Hematopoietic multipotent progenitor cell (in vitro differentiated cells): ENCODE measurements around the gene GNB1L. TPM values are rescaled to one million over a fixed set of nuclear protein-coding genes. Genes with fewer than 3 reads are reported as not detected.

Experiments used
- DNase-seq, 3 donors: peaks; one replicate each; pipeline ENCODE4 v3.0.0-alpha.2; 2011 to 2015; ENCODE audit warnings: low read depth in 2 of 3, low spot score in 2 of 3
- total RNA-seq: library from RNA; depleted of rRNA; stranded (reverse); fragments of >200 nt; gene quantifications from one replicate; pipeline ENCODE4 v1.2.3, GENCODE V29; 2012

The GNB1L gene
- total RNA-seq, 1 donor = 10.0 TPM

- DNase-seq = no peak
Observed at GRCh38 chr22:19755145-19755710, 99.4 kb downstream of the GNB1L start.

DNA sequence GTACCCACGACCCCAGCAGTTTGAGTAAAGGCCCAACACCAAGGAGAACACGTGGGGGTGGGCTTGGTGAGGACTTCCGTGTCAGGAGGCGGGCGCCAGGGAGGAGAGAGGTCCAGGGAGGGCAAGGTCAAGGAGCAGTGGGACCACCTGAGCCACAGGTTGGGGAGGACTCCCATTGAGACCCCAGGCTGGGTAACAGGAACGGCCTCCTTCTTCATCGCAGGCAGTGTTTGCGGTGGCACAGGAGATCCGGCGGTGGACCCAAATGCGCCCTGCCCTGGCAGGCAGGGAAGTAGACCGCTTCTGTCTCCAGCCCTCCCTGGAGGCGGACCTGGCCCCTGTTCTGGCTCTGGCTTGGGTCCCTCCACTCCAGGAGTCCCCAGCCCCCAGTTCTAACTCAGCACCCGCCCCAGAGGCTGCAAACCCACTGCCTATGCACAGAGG is 100.0 kb downstream of the GNB1L start:
- DNase-seq = no peak

- DNase-seq = no peak
Observed at GRCh38 chr22:19753996-19754700, 100.5 kb downstream of the GNB1L start.

DNA sequence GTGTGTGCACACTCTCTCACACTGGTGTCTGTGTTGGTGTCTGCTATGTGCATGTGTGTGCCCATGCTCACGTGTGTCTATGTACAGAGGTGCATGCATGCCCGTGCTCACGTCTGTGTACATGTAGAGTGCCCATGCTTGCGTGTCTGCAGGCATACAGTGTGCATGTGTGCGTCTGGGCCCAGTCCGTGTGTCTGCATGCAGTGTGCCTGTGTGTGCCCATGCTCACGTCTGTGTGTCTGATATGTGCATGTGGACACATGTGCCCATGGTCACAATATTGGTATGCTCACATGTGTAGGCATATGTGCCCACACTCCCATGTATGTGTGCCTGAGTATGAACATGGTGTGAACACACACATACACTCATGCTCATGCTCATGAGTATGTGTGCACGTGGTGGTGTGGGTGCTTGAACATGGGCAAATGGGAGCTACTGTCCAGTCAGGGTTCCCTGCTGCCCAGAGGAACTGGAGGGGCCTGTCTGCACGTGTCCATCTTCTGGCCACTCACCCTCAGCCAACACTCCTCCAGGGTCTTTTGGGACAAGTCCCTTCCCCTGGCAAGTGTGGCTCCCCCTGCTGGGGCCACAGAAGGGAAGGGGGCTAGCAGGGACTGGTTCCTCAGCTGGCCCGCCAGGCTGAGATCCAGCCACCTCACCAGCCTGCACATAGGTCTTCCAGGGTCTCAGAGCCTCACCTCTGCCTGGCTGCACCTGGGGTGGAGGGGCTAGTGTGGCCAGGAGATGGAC is 101.4 kb downstream of the GNB1L start:
- DNase-seq = no peak

- no peak for DNase-seq
Observed at GRCh38 chr22:19751497-19752245, 103.0 kb downstream of the GNB1L start.

DNA sequence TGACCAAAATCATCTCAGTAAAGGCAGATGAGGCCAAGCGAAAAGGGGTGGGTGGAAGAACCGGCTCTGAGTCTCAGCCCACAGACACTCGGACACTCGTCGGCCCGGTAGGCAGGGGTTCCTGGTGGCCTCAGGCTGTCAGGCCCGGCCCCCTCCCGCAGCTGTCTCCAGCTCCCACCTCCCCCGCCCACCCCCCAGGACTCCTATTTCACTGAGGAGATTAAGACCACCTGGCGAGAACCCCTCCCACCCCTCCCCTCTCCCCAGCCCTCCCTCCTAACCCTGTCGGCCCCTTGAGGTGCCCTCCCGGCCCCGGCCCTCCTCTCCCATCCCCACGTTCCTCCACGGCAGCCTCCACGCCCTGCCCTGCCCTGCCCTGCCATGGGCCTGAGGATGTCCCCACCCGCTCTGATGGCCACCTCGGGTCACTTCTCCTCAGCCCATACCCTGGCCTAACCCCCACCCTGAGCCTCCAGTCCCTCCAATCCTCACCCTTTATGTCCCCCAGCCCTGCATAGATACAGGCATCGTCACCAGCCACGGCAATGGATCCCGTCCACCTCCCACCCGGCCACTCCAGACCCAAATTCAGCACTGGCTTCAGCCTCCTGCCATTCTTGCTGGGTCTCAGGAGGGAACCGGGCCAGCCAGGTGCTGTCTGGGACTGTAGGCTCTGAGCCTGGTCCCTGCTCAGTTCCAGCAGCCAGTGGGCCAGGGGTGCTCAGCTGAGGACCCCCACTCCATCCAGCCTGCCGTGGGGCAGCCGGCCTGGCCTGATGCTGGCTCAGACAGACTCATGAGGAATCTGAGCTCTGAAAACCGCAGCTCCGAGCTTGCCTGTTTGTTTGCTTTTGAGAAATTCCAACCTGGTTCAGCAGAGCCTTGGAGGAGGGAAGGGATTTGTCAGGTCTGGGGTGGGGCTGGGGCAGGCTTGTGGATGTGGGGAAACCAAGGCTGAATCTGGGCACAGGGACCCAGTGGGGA is 103.9 kb downstream of the GNB1L start:
- DNase-seq = no peak

DNA sequence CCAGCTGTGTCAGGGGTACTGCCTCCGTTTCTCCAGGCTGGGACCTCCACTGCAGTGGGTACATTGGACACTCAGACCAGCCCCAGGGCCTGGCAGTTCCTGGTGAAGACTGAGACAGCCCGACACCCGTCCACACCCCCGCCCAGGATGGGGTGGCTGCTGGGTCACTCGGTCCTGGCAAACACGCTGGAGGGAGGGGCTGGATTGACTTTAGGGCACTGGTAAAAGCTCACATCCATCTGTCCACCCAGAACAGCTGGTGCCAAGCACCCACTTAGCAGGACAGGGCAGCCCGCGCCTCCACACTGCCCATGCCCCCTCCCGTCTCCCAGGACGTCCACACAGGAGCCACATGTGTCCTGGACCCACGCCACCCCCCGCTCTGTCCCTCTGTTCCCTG is 104.8 kb downstream of the GNB1L start:
- DNase-seq = no peak

DNA sequence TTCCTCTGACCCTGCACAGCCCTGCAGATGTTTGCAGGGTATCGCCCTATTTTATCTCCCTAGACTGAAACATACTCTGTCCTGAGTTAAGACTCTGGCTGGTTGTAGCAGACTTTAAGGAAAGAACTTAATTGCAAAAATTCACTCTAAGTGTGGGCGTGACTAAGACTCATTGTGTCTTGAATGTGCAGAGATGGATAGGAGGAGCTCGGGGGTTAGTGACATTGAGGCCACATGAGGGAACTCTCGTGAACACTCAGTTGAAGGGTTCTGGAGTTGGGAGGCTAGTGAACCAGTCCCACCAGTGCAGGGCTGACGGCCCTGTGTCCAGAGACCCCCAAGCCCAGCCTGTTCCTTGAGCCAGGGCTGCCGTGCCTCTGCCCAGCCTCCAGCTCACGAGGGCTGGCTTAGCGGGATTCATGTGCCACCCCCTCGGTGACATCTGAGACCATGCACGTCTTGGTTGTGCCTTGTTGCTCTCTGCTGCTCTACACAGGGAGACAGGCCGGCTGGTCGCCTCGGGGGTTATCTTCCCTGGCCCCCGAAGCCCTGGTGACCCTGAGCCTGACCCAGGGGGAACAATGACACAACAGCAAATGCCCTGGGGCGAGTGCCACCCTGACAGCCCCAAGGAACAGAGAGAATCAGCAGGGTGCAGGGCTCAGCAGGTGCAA is 105.5 kb downstream of the GNB1L start:
- DNase-seq = no peak

DNA sequence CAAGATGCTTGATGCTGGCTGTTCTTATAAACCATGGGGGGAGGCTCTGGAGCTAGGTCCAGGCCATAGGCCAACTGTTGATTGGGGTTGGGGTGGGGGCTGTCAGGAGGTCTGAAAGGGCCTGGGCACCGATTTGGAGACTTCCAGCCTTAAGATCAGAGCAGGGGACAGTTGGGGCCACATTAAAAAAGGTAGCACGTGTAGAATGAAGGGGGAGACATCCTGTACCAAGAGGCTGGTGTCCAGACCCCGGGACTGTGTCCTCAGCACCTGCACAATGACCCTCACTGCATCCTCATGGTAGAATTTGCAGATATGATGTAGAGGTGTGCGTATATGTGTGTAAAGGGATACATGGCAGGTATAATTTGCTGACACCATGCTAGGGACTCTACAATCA is 106.5 kb downstream of the GNB1L start:
- DNase-seq = no peak

DNA sequence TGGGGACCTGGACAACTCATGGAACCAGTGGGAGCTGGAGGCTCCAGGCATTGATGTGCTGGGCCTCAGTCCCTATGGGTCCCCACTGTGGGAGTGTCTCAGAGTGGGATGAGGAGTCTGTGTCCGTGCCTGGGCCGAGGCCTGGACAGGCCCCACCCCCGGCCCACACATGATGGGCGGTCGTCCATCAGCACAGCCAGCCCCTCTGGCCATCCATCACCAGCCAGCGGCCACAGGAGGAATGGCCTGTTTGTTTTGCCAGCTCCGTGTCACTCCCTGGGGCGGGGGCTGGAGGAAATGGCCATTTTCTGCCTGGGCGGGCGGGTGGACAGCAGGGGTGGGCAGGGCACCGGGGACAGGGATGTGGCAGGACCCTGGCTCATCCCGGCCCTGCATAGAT is 107.1 kb downstream of the GNB1L start:
- no peak for DNase-seq

DNA sequence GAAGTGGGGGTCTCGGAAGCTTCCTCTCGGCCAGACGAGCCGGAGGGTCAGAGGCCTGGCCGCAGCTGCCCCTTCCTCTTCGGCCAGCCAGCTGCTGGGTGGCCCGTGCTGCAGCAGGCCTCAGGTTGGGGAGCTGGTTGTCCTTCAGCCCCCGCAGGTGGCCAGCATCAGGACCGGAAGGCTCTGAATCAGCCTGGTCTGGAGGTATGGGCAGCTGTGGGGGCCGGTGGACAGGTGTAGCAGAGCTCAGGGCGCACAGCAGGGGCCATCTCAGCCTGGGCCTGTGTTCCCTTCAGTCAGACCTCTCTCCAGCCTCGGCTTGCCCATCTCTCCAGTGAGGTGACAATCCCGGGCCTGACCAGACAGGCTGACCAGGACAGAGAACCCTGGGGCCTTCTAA is 107.9 kb downstream of the GNB1L start:
- no peak for DNase-seq

- DNase-seq = no peak
Observed at GRCh38 chr22:19745155-19746101, 109.2 kb downstream of the GNB1L start.

DNA sequence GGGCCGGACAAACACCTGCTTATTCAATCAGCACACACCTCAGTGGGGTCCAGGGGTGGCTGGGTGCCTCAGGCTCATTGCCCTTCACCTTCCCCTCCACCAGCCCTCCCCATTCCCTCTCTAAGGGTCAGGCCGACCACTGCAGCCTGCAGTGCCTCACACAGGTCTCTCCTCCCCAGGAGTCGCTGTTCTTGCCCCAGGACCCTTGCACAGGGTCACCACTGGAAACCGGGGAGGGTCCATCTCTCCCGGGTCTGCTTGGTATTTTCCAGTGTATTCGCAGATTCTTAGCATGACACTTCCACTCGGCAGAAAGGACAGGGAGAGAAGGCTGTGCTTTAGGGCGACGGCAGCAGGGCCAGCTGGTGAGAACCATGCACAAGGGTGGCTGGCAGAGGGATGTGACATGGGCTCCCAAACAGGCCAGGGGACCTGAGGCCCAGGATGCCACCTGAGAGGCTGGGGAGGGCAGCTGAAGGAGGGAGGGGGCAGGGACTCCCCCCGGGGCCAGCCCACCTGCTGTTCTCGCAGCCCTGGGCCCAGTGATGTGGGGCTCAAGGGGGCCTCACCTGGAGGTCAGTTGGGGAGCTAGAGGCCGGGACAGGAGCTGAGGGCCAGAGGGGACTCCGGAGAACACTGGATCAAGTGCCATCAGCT is 110.2 kb downstream of the GNB1L start:
- DNase-seq = no peak

DNA sequence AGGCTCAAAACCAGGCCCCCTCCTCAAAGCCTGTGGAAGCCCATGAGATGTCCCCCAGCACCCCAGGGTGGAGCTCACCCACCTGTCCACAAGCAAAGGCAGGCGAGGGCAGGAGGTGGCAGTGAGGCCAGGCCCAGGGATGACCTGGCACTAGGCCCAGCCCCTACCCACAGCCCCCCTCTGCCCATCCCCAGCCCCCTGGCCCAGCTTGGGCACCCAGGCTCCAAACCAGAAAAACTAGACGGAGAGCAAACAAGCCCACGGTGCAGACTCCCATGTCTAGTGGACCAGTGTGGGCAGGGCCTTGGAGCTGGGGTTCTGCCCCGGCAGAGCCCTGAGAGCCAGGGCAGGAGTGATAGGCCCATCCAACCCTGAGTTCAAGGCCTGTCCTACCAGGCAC is 111.0 kb downstream of the GNB1L start:
- no peak for DNase-seq

DNA sequence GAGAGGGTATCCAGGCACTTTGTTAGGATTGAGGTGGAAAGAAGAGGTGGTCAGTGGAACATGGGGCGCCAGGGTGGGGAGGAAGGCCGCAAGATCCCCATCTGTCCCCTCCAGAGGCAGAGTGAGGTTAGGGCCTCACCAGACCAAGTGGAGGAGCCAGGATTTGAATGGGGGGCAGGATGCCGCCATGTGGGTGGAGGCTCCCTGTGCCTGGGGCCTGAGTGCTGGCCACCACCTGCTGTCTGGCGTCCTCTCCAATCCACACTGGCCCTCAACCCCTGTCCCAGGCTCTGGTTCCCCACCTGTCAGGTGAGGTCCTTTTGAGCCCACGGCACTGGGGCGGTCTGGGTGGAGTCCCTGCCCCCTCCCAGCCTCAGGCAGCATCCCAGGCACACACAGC is 111.6 kb downstream of the GNB1L start:
- DNase-seq = no peak

- no peak for DNase-seq
Observed at GRCh38 chr22:19742160-19743066, 112.3 kb downstream of the GNB1L start.

GRCh38 chr22:19741053-19741452 is 113.6 kb downstream of the GNB1L start:
- DNase-seq = no peak
